ENCODE results near the gene SLC22A4.

The SLC22A4 gene

DNA sequence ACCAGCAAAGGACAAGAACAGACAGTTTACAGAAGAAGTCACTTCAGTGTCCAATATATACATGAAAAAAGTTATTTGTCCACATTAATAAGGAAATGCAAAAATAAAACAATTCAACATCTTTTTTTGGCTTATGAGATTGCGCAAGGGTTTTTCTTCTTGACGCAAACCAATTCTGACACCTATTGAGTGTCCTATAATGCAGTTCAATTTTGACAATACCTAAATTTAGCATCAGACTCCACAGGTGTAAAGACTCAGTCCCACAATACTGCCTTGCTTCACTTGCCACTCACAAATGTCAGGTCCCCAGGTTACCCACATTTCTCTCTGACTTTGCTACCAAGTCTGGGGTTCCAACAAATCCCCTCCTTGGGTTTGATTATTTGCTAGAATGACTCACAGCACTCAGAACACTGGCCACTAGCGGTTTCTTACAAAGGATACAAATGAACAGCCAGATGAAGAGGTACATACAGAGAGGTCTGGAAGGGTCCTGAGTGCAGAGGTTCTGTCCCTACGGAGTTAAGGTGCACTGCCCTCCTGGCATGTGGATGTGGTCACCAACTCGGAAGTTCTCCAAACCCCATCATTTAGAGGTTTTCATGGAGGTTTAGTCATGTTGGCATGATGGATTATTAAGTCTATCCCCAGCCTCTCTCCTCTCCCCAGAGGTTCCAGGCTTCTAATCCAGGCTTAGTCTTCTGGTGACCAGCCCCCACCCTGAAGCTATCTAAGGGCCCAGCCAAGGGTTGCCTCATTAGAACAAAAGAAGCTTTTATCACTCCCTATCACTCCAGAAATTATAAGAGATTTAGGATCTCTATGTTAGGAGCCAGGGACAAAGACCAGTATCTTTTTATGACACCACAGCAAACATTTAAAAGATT, 48.3 kb downstream of the SLC22A4 start:
- DNase-seq (ENCODE audit: low spot score): no peak

- no peak for DNase-seq (ENCODE audit: low spot score)
These were observed 50.8 kb downstream of the SLC22A4 start for GRCh38 chr5:132344775-132345514.

DNA sequence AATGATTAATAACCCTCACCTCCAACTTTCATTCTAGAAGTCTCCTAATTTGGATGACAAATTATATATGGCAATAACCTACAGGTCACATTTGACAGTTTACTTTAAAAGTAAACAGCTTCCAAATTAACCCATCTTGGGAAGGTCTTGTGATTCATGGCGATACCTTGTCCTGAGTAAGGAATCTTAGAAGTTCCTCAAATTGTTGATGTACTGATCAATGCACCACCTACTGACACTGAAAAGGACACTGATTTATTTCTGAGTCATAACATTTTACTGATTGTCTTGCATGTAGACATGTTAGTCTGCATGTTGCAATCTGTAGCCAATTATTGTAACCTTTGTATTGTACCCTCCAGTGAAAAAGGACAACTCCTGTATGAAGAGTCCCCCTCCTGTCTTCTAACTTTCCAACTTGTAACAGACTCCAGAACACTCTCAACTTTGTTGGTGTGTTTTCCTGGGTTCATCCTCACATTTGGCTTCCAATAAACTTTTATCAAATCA, 59.3 kb downstream of the SLC22A4 start:
- DNase-seq (ENCODE audit: low spot score): no peak

DNA sequence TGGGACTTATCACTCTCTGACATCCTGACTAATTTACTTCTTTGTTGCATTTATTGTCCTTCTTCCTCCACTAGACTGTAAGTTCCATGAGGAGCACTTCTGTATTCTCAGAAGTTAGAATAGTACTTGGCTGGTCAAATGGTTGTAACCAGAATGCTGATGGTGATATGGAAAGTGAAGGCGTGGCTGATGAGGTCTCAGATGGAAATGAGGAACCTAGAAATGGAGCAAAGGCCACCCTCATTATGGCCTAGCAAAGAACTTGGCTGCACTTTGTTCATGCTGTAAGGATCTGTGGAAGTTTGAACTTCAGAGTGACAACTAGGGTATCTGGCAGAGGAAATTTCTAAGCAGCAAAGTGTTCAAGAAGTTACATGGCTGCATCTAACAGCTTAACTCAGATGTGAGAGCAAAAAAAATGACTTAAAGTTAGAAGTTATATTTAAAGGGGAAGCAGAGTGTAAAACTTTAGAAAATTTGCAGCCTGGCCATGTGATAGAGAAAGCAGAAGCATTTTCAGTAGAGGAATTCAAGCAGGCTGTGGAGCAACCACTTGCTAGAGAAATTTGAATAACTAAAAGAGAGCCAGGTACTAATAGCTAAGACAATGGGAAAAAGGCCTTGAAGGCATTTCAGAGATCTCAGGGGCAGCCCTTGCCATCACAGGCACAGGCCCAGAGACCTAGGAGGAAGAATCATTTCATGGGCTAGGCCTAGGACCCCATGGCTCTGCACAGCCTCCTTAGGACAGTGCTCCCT, 60.4 kb downstream of the SLC22A4 start:
- no peak for DNase-seq (ENCODE audit: low spot score)

- no peak for DNase-seq (ENCODE audit: low spot score)
These were observed 61.1 kb downstream of the SLC22A4 start for GRCh38 chr5:132355140-132355765.

DNA sequence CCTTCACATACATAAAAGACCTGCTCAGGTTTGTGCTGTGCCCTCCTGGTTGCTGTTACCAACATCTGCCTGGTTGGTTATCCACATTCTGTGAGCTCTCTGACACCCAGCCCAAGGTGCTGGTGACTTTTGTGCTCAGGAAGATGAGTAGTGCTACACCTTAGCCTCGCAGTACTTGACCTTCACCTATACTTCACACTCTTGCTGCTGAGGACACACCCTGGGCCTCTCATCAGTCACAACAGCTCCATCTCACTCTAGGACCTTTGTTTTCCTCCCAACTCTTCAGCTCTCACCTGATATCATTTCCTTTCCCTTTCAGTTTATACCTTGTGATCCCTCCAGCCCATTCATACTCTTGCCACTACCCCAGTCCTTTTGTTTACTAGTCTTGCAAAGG, 64.6 kb downstream of the SLC22A4 start:
- no peak for DNase-seq (ENCODE audit: low spot score)

- DNase-seq (ENCODE audit: low spot score): no peak
These were observed 67.9 kb downstream of the SLC22A4 start for GRCh38 chr5:132362086-132362485.

- peak; percentile 44 for DNase-seq (ENCODE audit: low spot score)
These were observed 69.4 kb downstream of the SLC22A4 start for GRCh38 chr5:132363431-132364112.

DNA sequence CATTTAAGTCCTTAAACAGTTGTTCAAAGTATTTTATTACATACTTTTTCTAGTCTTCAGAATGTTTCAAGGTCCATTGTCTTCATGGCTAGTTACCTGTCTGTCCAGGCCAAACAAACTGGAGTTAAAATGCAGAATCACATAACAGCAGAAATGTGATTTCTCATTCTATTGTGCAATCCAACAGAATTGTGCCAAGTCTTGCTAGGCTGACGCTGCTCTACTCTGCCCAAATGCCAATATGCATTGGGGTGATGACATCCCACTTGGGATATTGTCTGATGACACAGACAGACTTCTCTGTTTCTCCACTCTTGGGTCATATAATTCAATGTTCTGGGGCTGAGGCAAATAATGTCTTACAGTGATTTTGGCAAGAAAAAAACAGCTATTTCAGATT, 70.1 kb downstream of the SLC22A4 start:
- DNase-seq (ENCODE audit: low spot score): no peak

DNA sequence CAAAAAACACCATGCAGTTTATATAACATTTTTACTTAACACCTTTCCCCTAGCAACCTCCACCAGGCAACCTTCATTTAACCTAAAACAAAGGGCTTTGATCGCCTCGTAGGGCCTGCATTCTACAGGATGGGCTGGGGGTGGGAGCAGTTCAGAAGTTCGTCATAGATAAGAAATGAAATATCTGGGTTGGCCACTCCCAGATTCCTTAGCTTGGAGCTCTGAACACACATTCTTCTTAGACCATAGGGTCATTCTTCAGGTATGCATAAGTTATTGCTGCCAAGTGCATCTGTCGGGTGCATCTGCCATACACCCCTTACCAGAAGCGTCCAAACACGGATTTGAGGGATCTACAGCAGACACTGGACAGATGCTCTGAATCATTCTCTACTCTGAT, 71.0 kb downstream of the SLC22A4 start:
- peak; percentile 88 for DNase-seq (ENCODE audit: low spot score)

DNA sequence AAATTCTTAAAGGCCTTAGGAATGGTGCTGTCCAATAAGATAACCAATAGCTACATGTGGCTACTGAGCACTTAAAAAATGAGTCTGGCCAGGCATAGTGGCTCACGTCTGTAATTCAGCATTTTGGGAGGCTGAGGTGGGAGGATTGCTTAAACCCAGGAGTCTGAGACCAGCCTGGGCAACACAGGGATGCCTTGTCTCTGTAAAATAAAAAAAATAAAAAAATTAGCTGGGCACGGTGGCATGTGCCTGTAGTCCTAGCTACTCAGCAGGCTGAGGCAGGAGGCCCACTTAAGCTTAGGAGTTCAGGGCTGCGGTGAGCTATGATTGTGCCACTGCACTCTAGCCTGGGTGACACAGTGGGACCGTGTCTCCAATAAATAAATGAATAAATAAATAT, 74.0 kb downstream of the SLC22A4 start:
- DNase-seq (ENCODE audit: low spot score): no peak

GRCh38 chr5:132369007-132369473, 74.8 kb downstream of the SLC22A4 start:
- no peak for DNase-seq (ENCODE audit: low spot score)

DNA sequence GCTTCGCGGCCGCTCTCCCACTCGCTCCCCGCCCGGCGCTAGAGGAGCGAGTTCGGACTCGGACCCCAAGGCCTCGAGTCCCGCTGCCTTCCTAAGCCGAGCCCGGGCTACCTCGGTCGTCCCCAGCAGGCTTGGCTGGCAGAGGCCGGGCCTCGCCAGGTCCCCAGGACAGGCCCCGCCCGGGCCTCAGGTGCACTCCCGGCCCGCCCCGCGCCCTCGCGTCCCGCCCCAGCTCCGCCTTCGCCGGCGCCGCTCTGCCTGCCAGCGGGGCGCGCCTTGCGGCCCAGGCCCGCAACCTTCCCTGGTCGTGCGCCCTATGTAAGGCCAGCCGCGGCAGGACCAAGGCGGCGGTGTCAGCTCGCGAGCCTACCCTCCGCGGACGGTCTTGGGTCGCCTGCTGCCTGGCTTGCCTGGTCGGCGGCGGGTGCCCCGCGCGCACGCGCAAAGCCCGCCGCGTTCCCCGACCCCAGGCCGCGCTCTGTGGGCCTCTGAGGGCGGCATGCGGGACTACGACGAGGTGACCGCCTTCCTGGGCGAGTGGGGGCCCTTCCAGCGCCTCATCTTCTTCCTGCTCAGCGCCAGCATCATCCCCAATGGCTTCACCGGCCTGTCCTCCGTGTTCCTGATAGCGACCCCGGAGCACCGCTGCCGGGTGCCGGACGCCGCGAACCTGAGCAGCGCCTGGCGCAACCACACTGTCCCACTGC, 75.4 kb downstream of the SLC22A4 start, which contains the start of gene SLC22A5:
TSS of gene SLC22A5 (plus strand) at position 237 of the 707 bp plus-strand sequence. CDS start at position 500, 263 bp downstream.
- DNase-seq (ENCODE audit: low spot score): peak; percentile 84

DNA sequence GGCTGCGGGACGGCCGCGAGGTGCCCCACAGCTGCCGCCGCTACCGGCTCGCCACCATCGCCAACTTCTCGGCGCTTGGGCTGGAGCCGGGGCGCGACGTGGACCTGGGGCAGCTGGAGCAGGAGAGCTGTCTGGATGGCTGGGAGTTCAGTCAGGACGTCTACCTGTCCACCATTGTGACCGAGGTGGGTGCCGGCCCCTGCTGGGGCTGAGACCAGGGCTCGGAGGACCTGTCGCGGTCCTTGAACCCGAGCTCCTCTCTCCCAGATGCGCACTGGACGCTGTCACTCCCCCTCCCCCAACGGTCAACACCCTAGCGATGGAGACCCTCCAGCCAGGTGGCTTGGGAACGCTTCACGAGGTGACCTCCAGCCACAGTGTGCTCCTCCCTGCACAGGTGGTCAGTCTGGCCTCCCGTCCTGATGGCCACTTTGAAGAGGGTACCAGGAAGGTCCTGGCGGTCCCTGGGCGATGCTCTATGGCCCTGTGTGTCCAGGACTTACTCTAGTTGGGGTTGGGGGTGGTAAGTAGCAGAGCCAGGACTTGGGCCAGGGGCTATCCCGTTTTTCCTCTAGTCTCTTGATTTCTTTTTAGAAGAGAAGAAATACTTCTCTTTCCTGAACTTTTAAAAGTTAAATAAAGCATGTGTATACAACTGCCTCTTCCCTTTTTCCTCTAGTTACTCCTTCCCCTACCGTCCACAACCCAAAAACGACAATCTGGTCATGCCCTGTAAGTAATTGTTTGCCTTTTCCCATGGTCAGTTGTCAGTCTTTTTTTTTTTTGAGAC, 76.2 kb downstream of the SLC22A4 start:
- DNase-seq (ENCODE audit: low spot score): no peak

GRCh38 chr5:132370971-132371602, 76.9 kb downstream of the SLC22A4 start:
- no peak for DNase-seq (ENCODE audit: low spot score)

- no peak for DNase-seq (ENCODE audit: low spot score)
These were observed 77.4 kb downstream of the SLC22A4 start for GRCh38 chr5:132371603-132371994.

DNA sequence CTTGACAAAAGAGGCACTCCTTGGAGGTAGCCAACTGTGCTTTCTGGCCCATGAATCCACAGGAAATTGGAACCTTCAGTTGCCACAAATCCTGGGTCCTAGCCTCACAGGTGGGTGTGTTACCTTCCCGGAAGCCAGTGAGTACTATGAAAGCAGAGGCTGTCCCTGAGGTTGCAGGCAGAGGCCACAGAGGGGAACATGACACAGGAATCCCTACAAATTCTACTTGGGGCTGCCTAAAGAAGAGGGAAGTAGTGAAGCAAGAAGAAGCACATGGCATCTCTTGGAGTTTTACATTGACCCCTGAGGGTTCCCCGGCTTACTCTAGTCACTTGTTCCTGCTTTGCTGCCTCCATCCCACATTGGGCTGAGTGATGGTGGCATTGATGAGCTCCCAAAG, 77.9 kb downstream of the SLC22A4 start:
- no peak for DNase-seq (ENCODE audit: low spot score)

- no peak for DNase-seq (ENCODE audit: low spot score)
These were observed 78.3 kb downstream of the SLC22A4 start for GRCh38 chr5:132372542-132372941.

DNA sequence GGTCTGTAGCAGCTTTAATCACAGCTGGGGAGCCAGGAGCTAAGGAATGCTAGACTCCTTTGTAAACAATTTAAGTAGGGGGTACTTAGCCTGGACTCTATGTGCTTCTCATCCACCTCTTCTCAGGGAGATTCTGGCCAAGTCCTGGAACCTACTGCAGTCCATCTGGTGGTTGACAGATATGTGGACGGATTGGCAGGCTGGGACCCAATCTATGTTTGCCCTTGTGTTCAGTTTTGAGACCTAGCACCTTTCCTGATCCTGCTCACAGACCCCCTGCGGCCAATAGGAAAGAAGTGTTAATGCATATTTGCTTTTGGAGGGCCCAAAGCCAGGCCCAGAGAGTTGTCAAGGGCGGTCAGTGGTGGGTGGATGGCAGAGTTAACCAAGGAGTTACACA, 81.8 kb downstream of the SLC22A4 start:
- no peak for DNase-seq (ENCODE audit: low spot score)

All from SW480 (cell line).